B cell (primary cell): ENCODE data around the gene NEBL. TPM values are rescaled to one million over a fixed set of nuclear protein-coding genes. Genes with fewer than 3 reads are reported as not detected.

Experiments used
- ATAC-seq: fragments of 200-7000 bp; cut with Tn5 transposase; one replicate; pipeline ENCODE4 v1.10.0; 2021; ENCODE audit warnings: low read depth, mild to moderate bottlenecking, moderate number of reproducible peaks, moderate library complexity
- CTCF ChIA-PET: fragments of 350-600 bp; sonication (Branson Sonifier 250); formaldehyde crosslinking; loops from one replicate; lab custom pipeline; 2021; ENCODE audit warnings: antibody characterized with exemption, inconsistent platforms; lab: Charles Lee
- POLR2A ChIA-PET: fragments of 350-600 bp; sonication (Branson Sonifier 250); formaldehyde crosslinking; loops from one replicate; lab custom pipeline; 2021; ENCODE audit warnings: antibody characterized with exemption; lab: Charles Lee
- DNase-seq: peaks from one replicate; pipeline ENCODE4 v3.0.0; 2013
- H2AFZ ChIP-seq: 2 replicates; pipeline ENCODE4 v1.6.1; 2012; ENCODE audit warnings: mild to moderate bottlenecking, low read depth, low read length; ENCODE audit not compliant: insufficient read depth, poor library complexity, severe bottlenecking
- H3K27ac ChIP-seq, 2 donors: 1 replicate in 1 of 2; 2 replicates in 1 of 2; pipeline ENCODE4 v1.5.1; 2012 to 2013; ENCODE audit warnings: low read length in 2 of 2, mild to moderate bottlenecking in 2 of 2, moderate library complexity in 1 of 2
- H3K27me3 ChIP-seq, 4 experiments: fragments of 200-600 bp in 1 of 4; sonication (generic) in 1 of 4; replicated peaks in 1 of 4; 1 replicate in 2 of 4; 2 replicates in 2 of 4; pipeline versions ENCODE4 v1.6.1 to v1.7.0; 2013 to 2016; ENCODE audit warnings: low read length in 3 of 4, mild to moderate bottlenecking in 2 of 4, mixed read lengths in 1 of 4, moderate library complexity in 1 of 4; ENCODE audit not compliant: insufficient read depth in 4 of 4, control insufficient read depth in 3 of 4; ENCODE audit errors: control extremely low read depth in 1 of 4
- H3K36me3 ChIP-seq, 2 experiments: replicated peaks in 1 of 2; 1 replicate in 1 of 2; 2 replicates in 1 of 2; pipeline versions ENCODE4 v1.6.1 to v1.7.1; 2013; ENCODE audit warnings: low read length in 1 of 2; ENCODE audit not compliant: insufficient read depth in 2 of 2, control insufficient read depth in 1 of 2; ENCODE audit errors: control extremely low read depth in 1 of 2, extremely low read depth in 1 of 2
- H3K4me1 ChIP-seq, 2 donors: fragments of 200-600 bp in 1 of 2; sonication (generic) in 1 of 2; 1 replicate in 1 of 2; 2 replicates in 1 of 2; pipeline versions ENCODE4 v1.5.1 to v1.6.1; 2013 to 2017; ENCODE audit warnings: low read length in 2 of 2; ENCODE audit not compliant: control insufficient read depth in 2 of 2, insufficient read depth in 2 of 2
- H3K4me2 ChIP-seq: replicated peaks from 2 replicates; pipeline ENCODE3; 2012; ENCODE audit warnings: mild to moderate bottlenecking, low read depth, low read length; ENCODE audit not compliant: poor library complexity, severe bottlenecking
- H3K4me3 ChIP-seq, 5 experiments: fragments of 200-600 bp in 1 of 5; sonication (generic) in 1 of 5; 1 replicate in 3 of 5; 2 replicates in 2 of 5; pipeline versions ENCODE4 v1.5.1 to v1.7.0; 2011 to 2016; ENCODE audit warnings: low read length in 4 of 5, mild to moderate bottlenecking in 4 of 5, low read depth in 2 of 5, control low read depth in 1 of 5, moderate library complexity in 1 of 5; ENCODE audit not compliant: insufficient read depth in 1 of 5; ENCODE audit errors: control extremely low read depth in 1 of 5, extremely low read depth in 1 of 5
- H3K79me2 ChIP-seq: fragments of 200-600 bp; sonication (generic); one replicate; pipeline ENCODE4 v1.6.0; 2016; ENCODE audit warnings: low read length; ENCODE audit not compliant: control insufficient read depth, insufficient read depth
- H3K9ac ChIP-seq: fragments of 200-600 bp; sonication (generic); 2 replicates; pipeline ENCODE4 v1.6.1; 2017; ENCODE audit warnings: mild to moderate bottlenecking, low read length, moderate library complexity
- H3K9me3 ChIP-seq, 3 donors: one replicate each; pipeline versions ENCODE4 v1.6.1 to v1.7.1; 2013; ENCODE audit warnings: low read length in 2 of 3; ENCODE audit not compliant: control insufficient read depth in 2 of 3, insufficient read depth in 1 of 3; ENCODE audit errors: control extremely low read depth in 1 of 3
- H4K20me1 ChIP-seq: 2 replicates; pipeline ENCODE4 v1.6.0; 2012; ENCODE audit warnings: mild to moderate bottlenecking, low read length; ENCODE audit not compliant: insufficient read depth, control insufficient read depth, poor library complexity, severe bottlenecking
- H3K27ac Mint-ChIP-seq: one replicate; pipeline ENCODE4 v1.8.0; 2021; ENCODE audit warnings: mixed read lengths
- H3K27me3 Mint-ChIP-seq: one replicate; pipeline ENCODE4 v1.8.0; 2021; ENCODE audit warnings: mixed read lengths
- H3K4me1 Mint-ChIP-seq: one replicate; pipeline ENCODE4 v1.8.0; 2021; ENCODE audit warnings: mixed read lengths
- H3K4me3 Mint-ChIP-seq: one replicate; pipeline ENCODE4 v1.8.0; 2021; ENCODE audit warnings: mixed read lengths
- H3K9me3 Mint-ChIP-seq: one replicate; pipeline ENCODE4 v1.8.0; 2022; ENCODE audit warnings: mixed read lengths; ENCODE audit not compliant: insufficient read depth
- CTCF ChIP-seq: fragments of 200-600 bp; IDR thresholded peaks from one replicate; pipeline ENCODE4 v1.8.0; 2022; ENCODE audit warnings: antibody characterized with exemption, mild to moderate bottlenecking
- EZH2 ChIP-seq: IDR thresholded peaks from 2 replicates; pipeline ENCODE4 v1.6.1; 2012; ENCODE audit warnings: borderline replicate concordance, low read depth, mild to moderate bottlenecking, moderate library complexity, low read length; ENCODE audit not compliant: insufficient read depth, poor library complexity, severe bottlenecking
- WGBS: methylation state at CpG from one replicate; pipeline ENCODE4 v1.1.5; 2013; ENCODE audit warnings: missing lambda C conversion rate; ENCODE audit not compliant: insufficient coverage; 5-methylcytosine and 5-hydroxymethylcytosine counted together
- intact Hi-C: fragments of 100-400 bp; cut with micrococcal nuclease; formaldehyde crosslinking; loops from one replicate; pipeline ENCODE4 v1.10.0; 2022
- polyA plus RNA-seq: library from polyadenylated mRNA; depleted of rRNA; stranded (reverse); fragments of >200 nt; gene quantifications from 2 replicates; pipeline ENCODE4 v1.2.3, GENCODE V29; 2012
- total RNA-seq, 2 donors: library from RNA; stranded (reverse); fragments of 120-200 nt in 1 of 2; gene quantifications; 1 replicate in 1 of 2; 2 replicates in 1 of 2; pipeline versions ENCODE4 v1.2.3 to v1.2.4, GENCODE V29; 2013 to 2022

Gene NEBL
- total and polyA plus RNA-seq, 2 donors (not counting 1 experiment from before 2014, with no cell fraction given): not detected

GRCh38 chr10:20890009-20890408 lies 7.1 kb downstream of the NEBL start:
- 94% methylated on average over 5 of the region's 6 CpGs for WGBS
- intact Hi-C loops: no loop called here

More at GRCh38 chr10:20890009-20890408, 7.1 kb downstream of the NEBL start:
- H3K4me1 Mint-ChIP-seq: no peaks in the 10 kb centered on the region
- Histone ChIP-seq H3K79me2 (no peaks in the 10 kb centered on the region), H3K4me2 (no peak overlapping the region), H3K27ac (no peak overlapping the region), H3K27me3 (no peaks in the 10 kb centered on the region), H3K9me3 (no peaks in the 10 kb centered on the region), H3K4me1 (no peaks in the 10 kb centered on the region), H2AFZ (no peak overlapping the region), H3K9ac (no peak overlapping the region), H4K20me1 (no peaks in the 10 kb centered on the region), H3K36me3 (no peaks in the 10 kb centered on the region), H3K4me3 (no peak overlapping the region)
- ChIA-PET POLR2A (no interaction called here), CTCF (no interaction called here)
- TF ChIP-seq EZH2 (no peak), CTCF (no peak)
- DNase-seq: no peak
- H3K4me3 Mint-ChIP-seq: no peak overlapping the region
- H3K27ac Mint-ChIP-seq: no peak overlapping the region
- H3K27me3 Mint-ChIP-seq: peaks cover 23% of the 10 kb centered on the region
- no peaks in the 10 kb centered on the region for H3K9me3 Mint-ChIP-seq
- no peak for ATAC-seq
